GM23338 (cell line): Measurements from ENCODE around the gene PLA2G5. TPM values are rescaled to one million over a fixed set of nuclear protein-coding genes. Genes with fewer than 3 reads are reported as not detected.

ENCODE experiments used
- ATAC-seq: fragments of 200-7000 bp; cut with Tn5 transposase; 3 replicates; pipeline ENCODE4 v1.9.1; 2020
- DNase-seq: peaks from one replicate; pipeline ENCODE4 v3.0.0-alpha.2; 2015; ENCODE audit warnings: low spot score
- H2AFZ ChIP-seq: fragments of 200-600 bp; sonication (generic); 2 replicates; pipeline ENCODE4 v1.8.0; 2016; ENCODE audit warnings: antibody characterized with exemption, mild to moderate bottlenecking, moderate library complexity
- H3F3A ChIP-seq: fragments of 200-600 bp; sonication (generic); replicated peaks from 2 replicates; pipeline ENCODE4 v1.8.0; 2017; ENCODE audit warnings: antibody characterized with exemption, mixed run types, low read depth
- H3K27ac ChIP-seq: fragments of 200-600 bp; sonication (generic); 2 replicates; pipeline ENCODE4 v1.6.1; 2016; ENCODE audit warnings: low read depth
- H3K27me3 ChIP-seq: fragments of 200-600 bp; sonication (generic); 2 replicates; pipeline ENCODE4 v1.8.0; 2016; ENCODE audit warnings: mild to moderate bottlenecking, mixed run types, moderate library complexity; ENCODE audit not compliant: insufficient read depth
- H3K36me3 ChIP-seq: fragments of 200-600 bp; sonication (generic); 2 replicates; pipeline ENCODE4 v1.8.0; 2016; ENCODE audit warnings: mild to moderate bottlenecking; ENCODE audit not compliant: insufficient read depth
- H3K4me1 ChIP-seq: fragments of 200-600 bp; sonication (generic); 2 replicates; pipeline ENCODE4 v1.8.0; 2016; ENCODE audit warnings: mild to moderate bottlenecking, moderate library complexity; ENCODE audit not compliant: insufficient read depth
- H3K4me2 ChIP-seq: fragments of 200-600 bp; sonication (generic); 2 replicates; pipeline ENCODE4 v1.7.1; 2017; ENCODE audit warnings: mixed run types
- H3K4me3 ChIP-seq: fragments of 200-600 bp; sonication (generic); 2 replicates; pipeline ENCODE4 v1.6.1; 2016; ENCODE audit warnings: mixed run types
- H3K79me2 ChIP-seq: fragments of 200-600 bp; sonication (generic); replicated peaks from 2 replicates; pipeline ENCODE4 v1.8.0; 2017; ENCODE audit warnings: mild to moderate bottlenecking; ENCODE audit not compliant: insufficient read depth
- H3K9me2 ChIP-seq: fragments of 200-600 bp; sonication (generic); 2 replicates; pipeline ENCODE4 v1.8.0; 2017; ENCODE audit not compliant: insufficient read depth
- H4K20me1 ChIP-seq: fragments of 200-600 bp; sonication (generic); replicated peaks from 2 replicates; pipeline ENCODE4 v1.8.0; 2017; ENCODE audit warnings: mild to moderate bottlenecking; ENCODE audit not compliant: insufficient read depth
- H3K27ac Mint-ChIP-seq: 2 replicates; pipeline ENCODE4 v1.8.0; 2020; ENCODE audit warnings: inconsistent platforms, mild to moderate bottlenecking, moderate library complexity, mixed read lengths
- H3K27me3 Mint-ChIP-seq: 3 replicates; pipeline ENCODE4 v1.8.0; 2022; ENCODE audit warnings: low read depth, mild to moderate bottlenecking, moderate library complexity, mixed read lengths, inconsistent platforms; ENCODE audit not compliant: insufficient read depth, poor library complexity
- H3K36me3 Mint-ChIP-seq: 3 replicates; pipeline ENCODE4 v1.8.0; 2021; ENCODE audit warnings: low read depth, mild to moderate bottlenecking, inconsistent platforms, moderate library complexity, mixed read lengths
- H3K4me1 Mint-ChIP-seq: 3 replicates; pipeline ENCODE4 v1.8.0; 2020; ENCODE audit warnings: mild to moderate bottlenecking, inconsistent platforms, mixed read lengths
- H3K4me3 Mint-ChIP-seq: 3 replicates; pipeline ENCODE4 v1.8.0; 2021; ENCODE audit warnings: moderate library complexity, mild to moderate bottlenecking, inconsistent platforms, mixed read lengths
- H3K9me3 Mint-ChIP-seq: 3 replicates; pipeline ENCODE4 v1.8.0; 2020; ENCODE audit warnings: moderate library complexity, mild to moderate bottlenecking, inconsistent platforms, mixed read lengths
- CREB1 ChIP-seq: fragments of 250-450 bp; sonication (Bioruptor Pico); IDR thresholded peaks from 2 replicates; pipeline ENCODE4 v1.5.0; 2020; ENCODE audit warnings: low read depth, mild to moderate bottlenecking, moderate library complexity
- CTCF ChIP-seq, 2 experiments: fragments of 200-600 bp in 1 of 2; sonication (generic) in 1 of 2; conservative IDR thresholded peaks; 2 replicates each; pipeline versions ENCODE4 v1.5.1 to v1.6.1; 2016 to 2017; ENCODE audit warnings: antibody characterized with exemption in 2 of 2, low read depth in 2 of 2, mild to moderate bottlenecking in 2 of 2, moderate library complexity in 1 of 2
- ETS1 ChIP-seq: IDR thresholded peaks from 2 replicates; pipeline ENCODE4 v1.6.1; 2016; ENCODE audit warnings: antibody characterized with exemption
- EZH2 ChIP-seq: fragments of 200-600 bp; sonication (generic); IDR thresholded peaks from one replicate; pipeline ENCODE4 v1.8.0; 2017; ENCODE audit warnings: antibody characterized with exemption, mild to moderate bottlenecking, low read depth; ENCODE audit not compliant: unreplicated experiment
- EZH2phosphoT487 ChIP-seq: fragments of 200-600 bp; sonication (generic); IDR thresholded peaks from one replicate; pipeline ENCODE4 v1.8.1; 2018; ENCODE audit warnings: antibody characterized with exemption; ENCODE audit not compliant: unreplicated experiment
- JUNB ChIP-seq: IDR thresholded peaks from one replicate; pipeline ENCODE4 v1.6.1; 2016; ENCODE audit warnings: antibody characterized with exemption; ENCODE audit not compliant: unreplicated experiment
- NANOG ChIP-seq: IDR thresholded peaks from 2 replicates; pipeline ENCODE4 v1.6.1; 2016; ENCODE audit warnings: antibody characterized with exemption, borderline replicate concordance
- POLR2AphosphoS5 ChIP-seq: IDR thresholded peaks from 2 replicates; pipeline ENCODE4 v1.6.1; 2016; ENCODE audit warnings: antibody characterized with exemption, low read depth
- REST ChIP-seq: IDR thresholded peaks from one replicate; pipeline ENCODE4 v1.6.1; 2018; ENCODE audit warnings: antibody characterized with exemption; ENCODE audit not compliant: unreplicated experiment
- STAT1 ChIP-seq: IDR thresholded peaks from one replicate; pipeline ENCODE4 v1.6.1; 2016; ENCODE audit warnings: antibody characterized with exemption; ENCODE audit not compliant: unreplicated experiment
- ZNF114 ChIP-seq: fragments of 250-450 bp; sonication (Bioruptor Pico); IDR thresholded peaks from 2 replicates; pipeline ENCODE4 v1.5.0; 2020; ENCODE audit warnings: mild to moderate bottlenecking, moderate library complexity
- ZNF331 ChIP-seq: fragments of 250-450 bp; sonication (Bioruptor Pico); IDR thresholded peaks from 2 replicates; pipeline ENCODE4 v1.5.0; 2020; ENCODE audit warnings: low read depth, mild to moderate bottlenecking, moderate library complexity
- polyA plus RNA-seq: library from polyadenylated mRNA; unstranded; fragments of >200 nt; fragmentation: Nextera tagmentation; extraction: Ambion mirVana; gene quantifications from 2 replicates; pipeline ENCODE4 v1.2.1, GENCODE V29; 2016
- total RNA-seq: library from RNA; depleted of rRNA; stranded (reverse); fragments of >200 nt; shearing (Covaris generic); gene quantifications from 2 replicates; pipeline ENCODE4 v1.2.3, GENCODE V29; 2014
- TF ChIP-seq, protein P1 (sequence below): fragments of 250-450 bp; sonication (Bioruptor Pico); IDR thresholded peaks from 2 replicates; pipeline ENCODE4 v1.5.0; 2020; ENCODE audit warnings: mild to moderate bottlenecking, moderate library complexity

Gene PLA2G5
- total and polyA plus RNA-seq, 2 experiments from 2014 or later: not detected

GRCh38 chr1:20057886-20058420 lies 12.0 kb upstream of the PLA2G5 start:
- Histone ChIP-seq H3K27ac (no peak overlapping the region), H3F3A (no peaks in the 10 kb centered on the region), H3K4me1 (no peaks in the 10 kb centered on the region), H3K27me3 (no peaks in the 10 kb centered on the region), H2AFZ (no peak overlapping the region), H4K20me1 (no peaks in the 10 kb centered on the region), H3K9me2 (peaks cover 5% of the 10 kb centered on the region; the same call in 1 of the 2 replicates), H3K4me2 (no peak overlapping the region), H3K36me3 (no peaks in the 10 kb centered on the region), H3K4me3 (no peak overlapping the region), H3K79me2 (no peaks in the 10 kb centered on the region)
- H3K36me3 Mint-ChIP-seq: peaks cover 3% of the 10 kb centered on the region
- no peak for ATAC-seq
- H3K27me3 Mint-ChIP-seq: no peaks in the 10 kb centered on the region
- no peaks in the 10 kb centered on the region for H3K4me1 Mint-ChIP-seq
- H3K4me3 Mint-ChIP-seq: no peak overlapping the region
- peaks cover 36% of the 10 kb centered on the region for H3K9me3 Mint-ChIP-seq
- TF ChIP-seq STAT1 (no peak), ZNF331 (CRISPR knock-in tag) (no peak), ZNF114 (CRISPR knock-in tag) (no peak), EZH2 (no peak), NANOG (no peak), EZH2phosphoT487 (no peak), CTCF (conservative IDR thresholded peaks at IDR 0.05; ENCODE audit: low read depth in 2 of 2) (no peak), CREB1 (CRISPR knock-in tag) (no peak), REST (no peak), POLR2AphosphoS5 (no peak), JUNB (no peak), ETS1 (no peak)
- TF ChIP-seq, protein P1, sequence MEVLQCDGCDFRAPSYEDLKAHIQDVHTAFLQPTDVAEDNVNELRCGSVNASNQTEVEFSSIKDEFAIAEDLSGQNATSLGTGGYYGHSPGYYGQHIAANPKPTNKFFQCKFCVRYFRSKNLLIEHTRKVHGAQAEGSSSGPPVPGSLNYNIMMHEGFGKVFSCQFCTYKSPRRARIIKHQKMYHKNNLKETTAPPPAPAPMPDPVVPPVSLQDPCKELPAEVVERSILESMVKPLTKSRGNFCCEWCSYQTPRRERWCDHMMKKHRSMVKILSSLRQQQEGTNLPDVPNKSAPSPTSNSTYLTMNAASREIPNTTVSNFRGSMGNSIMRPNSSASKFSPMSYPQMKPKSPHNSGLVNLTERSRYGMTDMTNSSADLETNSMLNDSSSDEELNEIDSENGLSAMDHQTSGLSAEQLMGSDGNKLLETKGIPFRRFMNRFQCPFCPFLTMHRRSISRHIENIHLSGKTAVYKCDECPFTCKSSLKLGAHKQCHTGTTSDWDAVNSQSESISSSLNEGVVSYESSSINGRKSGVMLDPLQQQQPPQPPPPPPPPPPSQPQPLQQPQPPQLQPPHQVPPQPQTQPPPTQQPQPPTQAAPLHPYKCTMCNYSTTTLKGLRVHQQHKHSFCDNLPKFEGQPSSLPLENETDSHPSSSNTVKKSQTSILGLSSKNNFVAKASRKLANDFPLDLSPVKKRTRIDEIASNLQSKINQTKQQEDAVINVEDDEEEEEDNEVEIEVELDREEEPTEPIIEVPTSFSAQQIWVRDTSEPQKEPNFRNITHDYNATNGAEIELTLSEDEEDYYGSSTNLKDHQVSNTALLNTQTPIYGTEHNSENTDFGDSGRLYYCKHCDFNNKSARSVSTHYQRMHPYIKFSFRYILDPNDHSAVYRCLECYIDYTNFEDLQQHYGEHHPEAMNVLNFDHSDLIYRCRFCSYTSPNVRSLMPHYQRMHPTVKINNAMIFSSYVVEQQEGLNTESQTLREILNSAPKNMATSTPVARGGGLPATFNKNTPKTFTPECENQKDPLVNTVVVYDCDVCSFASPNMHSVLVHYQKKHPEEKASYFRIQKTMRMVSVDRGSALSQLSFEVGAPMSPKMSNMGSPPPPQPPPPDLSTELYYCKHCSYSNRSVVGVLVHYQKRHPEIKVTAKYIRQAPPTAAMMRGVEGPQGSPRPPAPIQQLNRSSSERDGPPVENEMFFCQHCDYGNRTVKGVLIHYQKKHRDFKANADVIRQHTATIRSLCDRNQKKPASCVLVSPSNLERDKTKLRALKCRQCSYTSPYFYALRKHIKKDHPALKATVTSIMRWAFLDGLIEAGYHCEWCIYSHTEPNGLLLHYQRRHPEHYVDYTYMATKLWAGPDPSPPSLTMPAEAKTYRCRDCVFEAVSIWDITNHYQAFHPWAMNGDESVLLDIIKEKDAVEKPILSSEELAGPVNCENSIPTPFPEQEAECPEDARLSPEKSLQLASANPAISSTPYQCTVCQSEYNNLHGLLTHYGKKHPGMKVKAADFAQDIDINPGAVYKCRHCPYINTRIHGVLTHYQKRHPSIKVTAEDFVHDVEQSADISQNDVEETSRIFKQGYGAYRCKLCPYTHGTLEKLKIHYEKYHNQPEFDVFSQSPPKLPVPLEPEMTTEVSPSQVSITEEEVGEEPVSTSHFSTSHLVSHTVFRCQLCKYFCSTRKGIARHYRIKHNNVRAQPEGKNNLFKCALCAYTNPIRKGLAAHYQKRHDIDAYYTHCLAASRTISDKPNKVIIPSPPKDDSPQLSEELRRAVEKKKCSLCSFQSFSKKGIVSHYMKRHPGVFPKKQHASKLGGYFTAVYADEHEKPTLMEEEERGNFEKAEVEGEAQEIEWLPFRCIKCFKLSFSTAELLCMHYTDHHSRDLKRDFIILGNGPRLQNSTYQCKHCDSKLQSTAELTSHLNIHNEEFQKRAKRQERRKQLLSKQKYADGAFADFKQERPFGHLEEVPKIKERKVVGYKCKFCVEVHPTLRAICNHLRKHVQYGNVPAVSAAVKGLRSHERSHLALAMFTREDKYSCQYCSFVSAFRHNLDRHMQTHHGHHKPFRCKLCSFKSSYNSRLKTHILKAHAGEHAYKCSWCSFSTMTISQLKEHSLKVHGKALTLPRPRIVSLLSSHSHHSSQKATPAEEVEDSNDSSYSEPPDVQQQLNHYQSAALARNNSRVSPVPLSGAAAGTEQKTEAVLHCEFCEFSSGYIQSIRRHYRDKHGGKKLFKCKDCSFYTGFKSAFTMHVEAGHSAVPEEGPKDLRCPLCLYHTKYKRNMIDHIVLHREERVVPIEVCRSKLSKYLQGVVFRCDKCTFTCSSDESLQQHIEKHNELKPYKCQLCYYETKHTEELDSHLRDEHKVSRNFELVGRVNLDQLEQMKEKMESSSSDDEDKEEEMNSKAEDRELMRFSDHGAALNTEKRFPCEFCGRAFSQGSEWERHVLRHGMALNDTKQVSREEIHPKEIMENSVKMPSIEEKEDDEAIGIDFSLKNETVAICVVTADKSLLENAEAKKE (CRISPR knock-in tag): no peak
- no peak for DNase-seq
- no peak overlapping the region for H3K27ac Mint-ChIP-seq
